ENCODE results near the gene ASB18.

The ASB18 gene

GRCh38 chr2:236208019-236208926, 55.9 kb downstream of the ASB18 start:
- no peak for DNase-seq (ENCODE audit: low read depth, low spot score)

GRCh38 chr2:236207472-236207871, 56.7 kb downstream of the ASB18 start:
- DNase-seq (ENCODE audit: low read depth, low spot score) = no peak

GRCh38 chr2:236205867-236206645, 58.1 kb downstream of the ASB18 start:
- no peak for DNase-seq (ENCODE audit: low read depth, low spot score)

GRCh38 chr2:236204953-236205352, 59.3 kb downstream of the ASB18 start:
- no peak for DNase-seq (ENCODE audit: low read depth, low spot score)

GRCh38 chr2:236200378-236200777, 63.8 kb downstream of the ASB18 start:
- DNase-seq (ENCODE audit: low read depth, low spot score) = no peak

GRCh38 chr2:236196366-236196765, 67.8 kb downstream of the ASB18 start:
- no peak for DNase-seq (ENCODE audit: low read depth, low spot score)

GRCh38 chr2:236195726-236196125, 68.5 kb downstream of the ASB18 start:
- no peak for DNase-seq (ENCODE audit: low read depth, low spot score)

- no peak for DNase-seq (ENCODE audit: low read depth, low spot score)
Observed at GRCh38 chr2:236194786-236195185, 69.4 kb downstream of the ASB18 start.

GRCh38 chr2:236193026-236193425, 71.2 kb downstream of the ASB18 start:
- no peak for DNase-seq (ENCODE audit: low read depth, low spot score)

GRCh38 chr2:236190674-236191073, 73.5 kb downstream of the ASB18 start:
- no peak for DNase-seq (ENCODE audit: low read depth, low spot score)

GRCh38 chr2:236184701-236185100, 79.5 kb downstream of the ASB18 start:
- no peak for DNase-seq (ENCODE audit: low read depth, low spot score)

GRCh38 chr2:236180831-236181453, 83.3 kb downstream of the ASB18 start:
- no peak for DNase-seq (ENCODE audit: low read depth, low spot score)

GRCh38 chr2:236180076-236180816, 84.0 kb downstream of the ASB18 start:
- DNase-seq (ENCODE audit: low read depth, low spot score) = no peak

- no peak for DNase-seq (ENCODE audit: low read depth, low spot score)
Observed at GRCh38 chr2:236179236-236180075, 84.8 kb downstream of the ASB18 start.

GRCh38 chr2:236178890-236179235, 85.3 kb downstream of the ASB18 start:
- DNase-seq (ENCODE audit: low read depth, low spot score) = no peak

- no peak for DNase-seq (ENCODE audit: low read depth, low spot score)
Observed at GRCh38 chr2:236177967-236178889, 86.0 kb downstream of the ASB18 start.

- DNase-seq (ENCODE audit: low read depth, low spot score) = no peak
Observed at GRCh38 chr2:236177604-236177966, 86.6 kb downstream of the ASB18 start.

GRCh38 chr2:236176951-236177350, 87.3 kb downstream of the ASB18 start:
- DNase-seq (ENCODE audit: low read depth, low spot score) = no peak

- no peak for DNase-seq (ENCODE audit: low read depth, low spot score)
Observed at GRCh38 chr2:236176417-236176816, 87.8 kb downstream of the ASB18 start.

Data from activated naive CD8-positive, alpha-beta T cell treated with anti-CD3 and anti-CD28 coated beads, Interleukin-2, amount 50 U/mL, for 16 hours (primary cell).